GM19351 (cell line): ENCODE data around the gene CACNG4.

Experiments
- ATAC-seq: cut with Tn5 transposase; IDR thresholded peaks from one replicate; pipeline ENCODE4 v1.9.1; 2021; ENCODE audit warnings: mild to moderate bottlenecking, moderate library complexity; ENCODE audit not compliant: unreplicated experiment

CACNG4 gene

DNA sequence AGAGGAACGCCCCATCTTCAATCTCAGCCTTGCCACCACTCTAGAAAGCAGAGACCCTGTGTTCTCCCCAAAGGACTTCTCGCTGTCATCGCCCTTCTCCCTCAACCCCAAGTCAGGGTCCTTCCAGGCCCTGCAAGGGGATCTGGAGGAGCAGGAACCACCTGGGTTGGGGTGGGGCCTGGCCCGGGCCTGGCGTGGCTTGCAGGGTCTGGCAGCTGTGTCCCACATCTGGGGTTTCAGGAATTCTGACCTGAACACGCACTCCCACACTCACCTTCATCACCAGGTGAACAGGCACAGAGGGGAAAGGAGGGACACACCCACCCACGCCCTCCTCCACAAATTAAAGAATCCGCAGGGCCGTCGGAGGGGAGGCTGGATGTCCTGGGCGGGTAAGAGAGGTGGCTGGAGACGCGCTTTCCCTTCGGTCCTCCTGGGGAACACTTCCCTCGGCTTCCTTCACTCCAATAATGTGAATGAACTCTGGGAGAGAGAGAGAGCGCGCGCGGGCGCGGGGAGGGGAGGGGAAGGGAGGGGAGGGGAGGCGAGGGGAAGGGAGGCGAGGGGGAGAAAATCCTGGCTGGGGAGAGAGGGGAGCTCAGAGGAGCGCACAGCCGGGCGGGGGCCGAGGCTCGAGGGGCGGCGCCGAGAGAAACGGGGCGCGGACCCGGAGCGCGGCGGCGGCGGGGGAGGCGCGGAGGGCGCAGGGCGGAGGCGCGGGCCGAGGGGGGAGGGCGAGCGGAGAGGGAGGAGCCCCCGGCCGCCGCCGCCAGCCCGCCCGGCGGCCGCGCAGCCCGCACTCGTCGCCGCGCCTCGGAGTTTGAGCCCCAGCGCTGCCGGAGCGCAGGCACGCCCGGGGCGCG lies at the start of gene CACNG4:
TSS of gene CACNG4 (plus strand) at position 799 of the 863 bp plus-strand sequence. CDS start 205 bp downstream, outside the sequence.
- ATAC-seq: no peak

DNA sequence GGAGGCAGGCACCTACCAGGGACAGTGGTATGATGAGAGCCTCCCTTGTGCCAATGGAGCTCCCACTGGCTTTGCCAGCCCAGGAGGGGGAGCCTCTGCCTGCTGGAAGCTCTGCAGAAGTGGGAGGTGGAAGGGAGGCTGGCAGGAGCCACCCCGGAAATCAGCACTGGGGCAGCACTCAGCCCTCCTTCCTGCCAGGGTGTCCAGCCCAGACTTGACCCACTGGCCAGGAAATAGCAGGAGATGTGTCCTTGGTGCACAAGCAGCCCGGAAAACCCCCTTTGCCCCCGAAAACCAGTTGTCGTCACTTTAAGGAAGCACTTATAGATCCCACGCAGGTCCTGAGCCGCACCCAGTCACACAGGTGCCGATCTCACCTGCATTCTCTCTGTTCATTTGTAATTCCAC lies 49.3 kb upstream of the CACNG4 start:
- ATAC-seq: no peak

DNA sequence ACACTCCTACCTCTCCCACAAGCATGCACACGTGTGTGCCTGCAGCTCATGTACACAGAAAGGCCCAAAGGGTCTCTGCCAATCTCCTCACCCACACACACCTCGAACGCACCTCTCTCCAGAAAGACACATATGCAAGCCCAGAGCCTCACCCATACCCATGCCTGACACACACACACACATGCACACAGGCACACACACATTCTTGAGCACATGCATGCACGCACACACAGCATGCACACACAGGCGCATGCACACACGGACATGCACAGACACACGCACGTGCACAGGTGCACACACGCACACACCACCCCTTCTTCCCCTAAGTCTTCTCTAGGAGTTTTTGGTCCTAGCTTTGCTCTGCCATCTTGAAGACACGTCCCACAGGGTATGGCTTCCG lies 48.7 kb upstream of the CACNG4 start:
- ATAC-seq: no peak

DNA sequence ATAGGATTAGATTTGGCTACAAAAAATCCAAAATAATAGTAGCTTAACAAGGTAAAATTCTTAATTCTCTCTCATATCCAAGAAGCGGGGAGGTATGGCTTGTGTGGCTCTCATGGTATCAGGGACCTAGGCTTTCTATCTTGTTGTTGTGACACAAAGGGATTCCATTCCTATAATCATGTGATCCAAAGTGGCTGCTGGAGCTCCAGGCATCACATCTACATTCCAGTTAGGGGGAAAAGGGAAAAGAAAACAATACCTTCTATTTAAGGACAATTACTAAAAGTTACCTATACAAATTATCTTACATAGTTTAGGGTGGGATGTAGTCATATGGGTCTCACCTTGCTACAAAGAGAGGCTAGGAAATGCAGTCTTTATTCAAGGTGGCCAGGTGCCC lies 47.6 kb upstream of the CACNG4 start:
- no peak for ATAC-seq

DNA sequence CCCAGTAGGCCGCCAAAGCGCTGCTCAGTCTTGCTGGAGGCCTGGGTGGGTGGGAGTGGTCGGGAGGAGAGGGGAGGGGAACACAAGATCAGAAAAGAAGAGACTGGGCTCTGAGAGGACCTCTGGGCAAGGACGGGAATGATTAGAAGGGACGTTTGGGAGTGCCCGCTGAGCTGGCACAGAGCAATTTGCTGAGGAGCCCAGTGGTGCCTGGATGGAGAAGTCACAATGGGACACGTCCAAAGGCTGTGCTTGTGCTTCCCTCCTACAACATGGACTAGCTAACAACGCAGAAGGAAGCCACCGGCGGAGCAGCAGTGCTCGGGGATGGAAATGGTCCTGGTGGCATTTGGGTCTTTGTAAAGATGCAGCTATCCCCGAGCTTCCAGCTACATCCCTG lies 45.6 kb upstream of the CACNG4 start:
- ATAC-seq: no peak

DNA sequence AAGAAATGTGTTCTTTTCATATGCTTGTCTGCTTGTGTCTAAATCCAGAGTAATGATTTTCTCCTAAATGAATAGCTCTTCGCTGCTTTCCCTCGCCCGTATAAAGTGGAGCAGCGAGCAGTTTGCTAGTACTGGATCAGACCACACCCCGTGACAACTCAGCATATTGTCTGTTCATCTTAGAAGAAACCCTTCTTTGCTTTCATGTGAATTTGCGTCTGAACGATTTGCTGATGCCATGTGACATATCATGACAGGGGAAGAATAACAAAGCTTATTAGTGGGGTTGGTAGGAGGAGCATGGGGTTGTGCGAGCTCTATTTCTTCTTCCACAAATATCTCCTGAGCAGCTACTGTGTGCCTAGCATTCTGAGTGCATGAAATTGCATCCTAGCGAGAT lies 44.1 kb upstream of the CACNG4 start:
- ATAC-seq: no peak

DNA sequence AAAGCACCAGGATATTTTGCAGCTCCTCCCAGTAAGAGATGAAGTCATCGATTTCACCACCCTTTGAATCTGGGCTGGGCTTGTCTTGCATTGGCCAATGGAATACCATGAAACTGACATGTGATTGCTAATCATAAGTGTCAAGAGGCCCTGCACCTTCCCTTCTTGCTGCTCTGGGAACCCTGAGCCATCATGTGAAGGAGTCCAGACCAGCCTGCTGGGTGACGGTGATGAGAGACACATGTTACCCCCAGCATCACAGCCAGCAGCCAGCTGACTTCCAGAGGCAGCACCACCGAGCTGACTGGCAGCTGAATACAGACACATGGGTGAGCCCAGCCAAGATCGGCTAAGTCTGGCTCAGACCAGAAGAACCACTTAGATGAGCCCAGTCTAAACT lies 43.6 kb upstream of the CACNG4 start:
- no peak for ATAC-seq

DNA sequence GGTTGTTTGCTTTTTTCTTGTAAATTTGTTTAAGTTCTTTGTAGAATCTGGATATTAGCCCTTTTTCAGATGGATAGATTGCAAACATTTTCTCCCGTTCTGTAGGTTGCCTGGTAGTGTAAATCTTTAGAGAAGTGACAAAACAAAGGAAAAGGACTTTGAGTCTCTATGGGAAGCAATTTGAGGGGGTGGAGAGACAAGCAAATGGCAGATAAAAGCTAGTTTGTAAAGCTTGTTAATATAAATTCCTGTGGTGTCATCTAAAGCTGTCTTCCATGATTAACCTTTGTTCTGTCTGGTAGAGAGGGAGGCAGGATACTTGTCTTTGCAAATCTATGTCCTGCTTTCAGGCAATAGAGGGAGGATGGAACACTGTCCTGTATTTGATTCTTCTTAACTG lies 40.6 kb upstream of the CACNG4 start:
- ATAC-seq: no peak

DNA sequence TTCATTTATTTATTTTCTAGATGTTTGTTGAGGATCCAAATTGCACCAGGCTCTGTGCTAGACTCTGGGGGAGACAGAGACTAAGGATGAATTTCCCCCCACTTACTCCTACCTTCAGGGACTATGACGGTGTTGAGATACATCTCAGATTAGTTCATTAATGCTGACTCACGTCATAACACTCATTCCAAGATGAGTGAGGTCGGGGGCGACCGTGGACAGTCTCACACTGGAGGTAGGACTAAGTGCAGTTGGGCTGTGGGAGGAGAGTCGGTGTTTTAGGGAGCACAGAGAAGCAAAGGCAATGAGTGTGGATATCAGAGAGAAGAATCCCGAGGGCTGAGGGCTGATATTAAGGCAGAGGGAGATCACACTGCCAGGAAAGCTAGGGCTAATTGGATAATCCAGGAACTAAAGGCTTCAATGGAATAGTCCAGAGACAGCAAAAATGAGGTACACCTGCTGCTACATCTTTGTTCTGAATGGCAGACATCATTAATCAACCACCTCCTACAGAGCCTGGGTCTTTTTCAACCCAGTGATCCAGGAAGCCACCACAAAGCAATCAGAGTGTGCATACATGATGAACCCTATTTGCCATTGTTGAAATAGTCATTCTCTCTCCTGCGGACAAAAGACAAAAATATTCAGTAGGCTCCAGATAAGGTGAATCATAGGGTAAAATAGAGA lies 38.6 kb upstream of the CACNG4 start:
- ATAC-seq: no peak

DNA sequence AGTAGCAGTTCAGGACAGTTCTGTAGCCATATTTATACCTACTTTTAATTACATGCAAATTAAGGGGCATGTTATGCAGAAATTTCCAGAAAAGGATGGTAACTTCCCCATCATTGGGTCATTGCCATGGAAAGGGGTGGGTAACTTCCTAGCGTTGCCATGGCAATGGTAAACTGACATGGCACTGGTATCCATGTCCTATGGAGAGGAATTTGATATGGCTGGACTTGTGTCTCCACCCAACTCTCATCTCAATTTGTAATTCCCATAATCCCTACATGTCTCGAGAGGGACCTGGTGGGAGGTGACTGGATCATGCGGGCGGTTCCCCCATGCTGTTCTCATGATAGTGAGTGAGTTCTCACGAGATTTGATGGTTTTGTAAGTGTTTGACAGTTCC lies 35.6 kb upstream of the CACNG4 start:
- no peak for ATAC-seq

DNA sequence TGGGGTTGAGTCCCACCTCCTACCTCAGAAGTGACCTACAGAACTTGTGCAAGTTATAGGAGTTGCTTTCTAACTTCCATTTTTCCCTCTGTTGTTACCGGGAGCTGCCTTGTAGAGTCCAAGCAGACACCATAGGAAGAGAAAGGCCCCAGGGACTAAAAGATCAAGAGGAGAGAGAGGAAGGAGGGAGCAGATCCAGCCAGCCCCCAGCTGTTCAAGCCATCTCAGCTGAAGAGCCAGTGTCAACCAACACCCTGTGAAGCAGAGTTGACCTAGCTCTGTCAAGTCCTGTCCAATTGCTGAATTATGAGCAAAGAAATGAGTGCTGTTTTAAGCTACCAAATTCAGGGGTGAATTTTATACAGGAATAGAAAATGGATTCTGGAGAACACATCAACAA lies 34.9 kb upstream of the CACNG4 start:
- ATAC-seq: no peak

DNA sequence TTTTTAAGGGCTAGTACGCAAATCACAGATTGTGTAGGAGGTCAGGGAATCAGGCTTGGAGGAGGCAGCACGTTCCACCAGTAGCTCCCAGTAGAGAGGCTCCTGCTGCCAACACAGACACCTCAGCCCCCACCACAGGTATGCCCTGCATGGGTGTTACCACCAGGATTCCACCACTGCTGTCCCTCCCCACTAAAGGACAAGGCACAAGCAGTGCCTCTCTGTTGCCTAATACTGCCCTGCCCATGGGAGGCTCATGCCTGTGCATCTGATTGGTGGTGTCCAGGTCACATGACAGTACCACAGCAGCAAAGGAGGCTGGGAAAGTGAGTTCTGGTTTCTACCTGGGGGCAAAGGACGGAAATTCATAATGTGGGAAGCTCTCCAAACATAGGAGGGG lies 33.6 kb upstream of the CACNG4 start:
- ATAC-seq: no peak

DNA sequence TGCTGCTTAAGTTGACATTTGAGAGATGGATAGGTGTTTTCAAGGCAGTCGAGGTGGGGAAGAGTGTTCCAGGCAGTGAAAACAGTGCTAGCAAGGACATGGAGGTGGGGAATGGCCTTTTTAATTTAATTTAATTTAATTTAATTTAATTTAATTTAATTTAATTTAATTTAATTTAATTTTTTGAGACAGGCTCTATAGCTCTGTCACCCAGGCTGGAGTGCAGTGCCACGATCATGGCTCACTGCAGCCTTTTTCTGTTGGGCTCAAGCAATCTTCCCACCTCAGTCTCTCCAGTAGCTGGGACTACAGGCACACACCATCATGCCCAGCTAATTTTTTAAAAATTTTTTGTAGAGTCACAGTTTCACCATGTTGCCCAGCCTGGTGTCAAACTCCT lies 32.2 kb upstream of the CACNG4 start:
- ATAC-seq: no peak

DNA sequence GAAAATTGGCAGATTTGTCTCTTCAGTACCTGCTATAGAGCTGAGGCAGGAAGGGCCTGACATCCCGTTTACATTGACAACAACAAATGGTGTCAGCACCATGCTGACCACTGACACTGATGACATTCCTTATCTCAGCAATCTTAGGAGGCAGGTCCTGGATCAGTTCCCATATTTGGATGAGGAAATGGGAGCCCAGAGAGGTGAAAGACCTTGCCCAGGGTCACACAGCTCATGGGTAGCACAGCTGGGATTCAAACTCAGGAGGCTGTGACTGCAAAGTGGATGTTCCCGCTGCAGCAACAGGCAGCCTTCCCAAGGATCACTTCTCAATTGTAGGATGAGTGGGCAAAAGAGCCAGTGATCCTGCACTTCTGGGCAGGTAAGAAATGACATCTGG lies 30.5 kb upstream of the CACNG4 start:
- ATAC-seq: no peak

DNA sequence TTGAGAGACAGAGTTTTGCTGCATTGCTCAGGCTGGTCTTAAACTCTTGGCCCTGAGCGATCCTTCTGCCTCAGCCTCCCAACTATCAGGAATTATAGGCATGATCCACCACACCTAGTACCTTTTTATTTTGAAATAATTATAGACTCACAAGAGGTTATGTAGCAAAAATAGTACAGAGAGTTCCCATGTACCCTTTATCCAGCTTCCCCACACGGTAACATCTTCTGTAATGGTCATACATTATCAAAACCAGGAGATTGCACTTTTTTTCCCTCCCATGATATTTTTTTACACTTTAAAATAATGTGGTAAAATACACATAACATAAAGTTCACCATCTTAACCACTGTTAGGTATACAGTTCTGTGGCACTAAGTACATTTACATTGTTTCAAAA lies 28.8 kb upstream of the CACNG4 start:
- ATAC-seq: no peak

DNA sequence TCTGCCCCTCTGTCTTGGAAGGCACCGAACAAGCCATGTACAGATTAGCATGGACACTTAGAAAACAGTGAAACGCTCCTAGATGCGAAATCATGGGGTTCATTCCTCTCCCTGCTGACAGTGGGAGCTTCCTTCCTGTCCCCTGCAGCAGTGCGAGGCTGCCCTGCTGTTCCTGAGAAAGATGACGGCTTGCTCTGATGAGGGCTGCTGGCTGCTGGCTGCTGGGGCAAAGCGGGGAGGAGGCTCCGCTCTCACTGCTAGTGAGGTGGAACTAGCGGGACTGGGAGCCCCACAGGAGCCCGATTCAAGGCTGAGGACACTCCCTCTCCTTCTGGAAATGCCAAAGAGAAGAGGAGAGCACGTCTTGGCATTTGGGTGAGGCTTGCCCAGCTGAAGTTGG lies 25.9 kb upstream of the CACNG4 start:
- no peak for ATAC-seq

DNA sequence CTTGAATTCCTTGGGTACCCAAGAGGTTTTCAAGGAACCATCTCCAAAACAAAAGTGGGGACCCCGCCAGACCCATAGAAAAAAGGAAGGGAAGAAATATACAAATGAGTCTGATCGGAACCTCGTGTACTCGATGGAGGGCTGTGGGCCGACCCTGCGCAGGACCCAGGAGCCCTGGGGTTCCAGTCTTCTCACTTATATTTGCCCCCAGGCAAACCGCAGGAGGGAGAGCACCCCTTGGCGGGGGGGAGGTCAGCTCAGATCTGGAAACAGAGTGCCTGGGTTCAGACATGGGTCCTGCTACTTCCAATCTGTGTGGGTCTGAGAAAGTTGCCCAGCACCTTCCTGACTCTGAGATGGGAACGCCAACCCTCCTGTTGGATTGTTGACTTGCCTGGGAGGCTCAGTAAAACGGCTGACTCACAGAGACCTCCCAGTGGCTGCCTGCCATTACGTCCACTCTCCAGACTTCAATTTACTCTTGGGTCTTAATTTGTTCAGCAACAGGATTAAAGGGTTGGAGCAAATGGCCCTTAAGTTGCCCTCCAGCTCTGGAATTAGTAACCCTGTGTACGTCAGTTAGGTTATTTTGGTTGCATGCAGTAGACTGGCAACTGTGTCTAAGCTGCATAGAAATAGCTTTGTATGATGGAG lies 24.9 kb upstream of the CACNG4 start:
- ATAC-seq: no peak

DNA sequence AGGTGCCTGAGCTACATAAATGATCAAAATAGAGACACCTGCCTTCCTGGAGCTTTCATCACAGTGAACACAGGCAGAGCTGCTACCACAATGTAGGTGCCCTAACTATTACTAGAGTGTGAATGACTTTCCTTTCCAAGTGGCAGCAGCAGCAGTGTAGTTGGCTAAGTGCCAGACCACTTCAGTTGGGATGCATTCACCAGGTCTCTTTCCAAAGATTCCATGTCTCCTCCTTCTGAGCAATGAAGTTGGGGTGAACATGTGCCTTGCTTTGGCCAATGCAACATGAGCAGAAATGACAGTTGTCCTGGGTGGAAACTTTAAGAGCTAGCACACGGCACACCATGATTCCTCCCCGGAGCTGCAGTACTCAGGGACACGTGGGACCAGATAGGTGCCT lies 23.3 kb upstream of the CACNG4 start:
- no peak for ATAC-seq

DNA sequence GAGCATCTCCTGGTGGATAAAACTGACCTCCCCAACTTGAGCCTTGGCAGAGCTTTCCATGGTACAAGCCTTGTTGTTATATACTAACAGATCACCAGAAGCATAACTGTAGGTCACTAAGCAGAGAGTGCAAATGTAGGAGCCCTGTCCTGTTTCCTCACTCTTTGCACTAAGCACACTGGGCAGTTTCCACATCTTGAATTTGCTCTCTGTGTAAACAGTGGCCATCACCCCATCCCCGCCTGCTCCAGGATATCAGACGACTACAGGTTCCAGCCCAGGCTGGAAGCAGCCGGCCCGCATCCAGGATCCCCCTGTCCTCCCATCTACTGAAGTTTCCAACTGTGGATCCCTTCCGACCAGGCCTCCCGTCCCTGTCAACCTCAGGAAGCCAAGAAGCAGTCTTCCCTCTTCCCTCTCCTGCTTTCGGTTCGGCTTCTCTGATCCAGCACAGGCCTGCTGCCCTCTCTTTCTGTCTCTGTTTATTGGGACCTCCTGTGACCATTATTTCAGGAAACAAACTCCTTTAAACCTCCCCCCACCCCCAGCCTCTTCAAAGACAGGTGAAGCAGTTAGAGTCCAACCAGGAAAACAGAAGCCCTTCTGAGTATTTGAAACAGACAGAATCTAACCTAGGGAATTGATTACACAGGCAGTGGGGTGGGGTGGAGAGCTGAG lies 22.6 kb upstream of the CACNG4 start:
- no peak for ATAC-seq

DNA sequence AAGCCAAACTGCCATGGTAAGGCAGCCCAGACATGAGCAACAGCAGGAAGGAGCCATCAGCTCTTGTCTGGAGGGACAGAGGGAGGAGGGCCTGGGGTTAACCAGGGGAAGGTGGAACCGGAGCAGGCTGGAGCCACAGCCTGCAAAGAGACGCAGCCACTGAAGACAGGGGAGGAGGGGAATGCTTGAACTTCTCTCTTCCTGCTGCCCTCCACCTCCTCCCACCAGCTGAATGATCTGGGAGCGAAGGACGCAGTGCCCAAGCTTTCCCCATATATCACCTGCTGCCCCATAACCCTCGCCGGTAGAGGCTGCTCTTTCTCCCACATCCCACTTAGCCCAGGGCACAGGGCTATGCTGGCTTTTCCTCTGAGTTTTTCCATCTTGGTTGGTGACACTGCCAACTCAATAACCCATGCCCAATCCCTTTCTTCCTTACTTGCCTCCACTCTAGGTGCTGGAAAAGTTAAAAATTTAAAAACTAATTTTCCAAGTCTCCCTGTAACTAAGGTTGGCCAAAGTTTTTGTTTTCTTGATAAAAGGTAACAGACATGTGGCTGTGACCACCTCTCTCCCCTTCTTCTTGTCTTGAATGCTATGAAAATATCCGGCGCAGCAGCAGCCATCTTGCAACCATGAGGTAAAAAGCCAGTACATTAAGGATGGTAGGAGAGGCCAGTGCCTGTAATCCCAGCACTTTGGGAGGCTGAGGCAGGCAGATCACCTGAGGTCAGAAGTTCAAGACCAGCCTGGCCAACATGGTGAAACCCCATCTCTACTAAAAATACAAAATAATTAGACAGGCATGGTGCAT lies 21.8 kb upstream of the CACNG4 start:
- ATAC-seq: no peak

DNA sequence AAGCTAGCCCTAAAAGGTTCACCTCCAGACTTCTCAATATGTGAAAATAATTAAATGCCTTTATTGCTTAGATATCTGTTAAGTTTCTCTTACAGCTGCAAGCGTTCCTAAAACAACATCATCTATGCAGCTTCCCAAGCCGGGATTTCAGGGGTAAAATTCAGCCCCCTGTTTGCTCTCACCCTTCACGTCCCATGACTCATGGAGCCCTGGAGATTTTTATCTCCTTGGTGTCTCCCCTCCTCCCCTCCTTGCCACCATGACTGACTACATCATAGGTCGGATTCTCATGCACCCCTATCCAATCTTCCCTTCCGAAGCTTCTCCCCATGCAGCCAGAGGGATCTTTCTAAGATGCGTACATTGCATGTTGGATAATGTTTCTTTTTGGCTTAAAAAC lies 21.0 kb upstream of the CACNG4 start:
- no peak for ATAC-seq
